Heart right ventricle (tissue), 16 donors: ENCODE measurements around the gene UBE3C. TPM values are rescaled to one million over a fixed set of nuclear protein-coding genes. Genes with fewer than 3 reads are reported as not detected.
A peak's percentile ranks its signal among the peaks of the same experiment; 100 is the strongest.

Source experiments
- ATAC-seq, 8 donors: fragments of 200-7000 bp; cut with Tn5 transposase; one replicate each; pipeline ENCODE4 v1.9.1; 2020; ENCODE audit warnings: mild to moderate bottlenecking in 8 of 8, moderate library complexity in 8 of 8, moderate number of reproducible peaks in 1 of 8
- DNase-seq, 2 donors: peaks; one replicate each; pipeline ENCODE4 v3.0.0-alpha.2; 2020
- H3K27ac ChIP-seq, 10 donors: fragments of 200-600 bp; sonication (generic) in 2 of 10; one replicate each; pipeline versions ENCODE4 v1.5.0 to v1.8.0; 2020 to 2022; ENCODE audit warnings: mild to moderate bottlenecking in 3 of 10
- H3K27me3 ChIP-seq, 7 donors: fragments of 200-600 bp; one replicate each; pipeline ENCODE4 v1.8.0; 2021 to 2022; ENCODE audit warnings: mild to moderate bottlenecking in 2 of 7
- H3K36me3 ChIP-seq, 9 donors: fragments of 200-600 bp; sonication (generic) in 1 of 9; one replicate each; pipeline versions ENCODE4 v1.5.0 to v1.8.0; 2020 to 2022; ENCODE audit warnings: mild to moderate bottlenecking in 2 of 9
- H3K4me1 ChIP-seq, 9 donors: fragments of 200-600 bp; sonication (generic) in 1 of 9; one replicate each; pipeline versions ENCODE4 v1.5.0 to v1.8.0; 2020 to 2022; ENCODE audit warnings: mild to moderate bottlenecking in 4 of 9
- H3K4me3 ChIP-seq, 10 donors: fragments of 200-600 bp; sonication (generic) in 2 of 10; one replicate each; pipeline versions ENCODE4 v1.5.0 to v1.8.0; 2020 to 2022; ENCODE audit warnings: mild to moderate bottlenecking in 7 of 10, moderate library complexity in 2 of 10
- H3K9me3 ChIP-seq, 11 donors: fragments of 200-600 bp in 10 of 11; sonication (generic) in 2 of 11; one replicate each; pipeline versions ENCODE4 v1.5.0 to v1.8.0; 2013 to 2022; ENCODE audit warnings: mild to moderate bottlenecking in 2 of 11, control low read depth in 1 of 11, moderate library complexity in 1 of 11
- CTCF ChIP-seq, 9 donors: fragments of 200-600 bp; sonication (generic) in 2 of 9; IDR thresholded peaks; one replicate each; pipeline versions ENCODE4 v1.5.0 to v1.8.0; 2021 to 2022; ENCODE audit warnings: antibody characterized with exemption in 9 of 9, mild to moderate bottlenecking in 5 of 9, moderate library complexity in 1 of 9
- WGBS, 2 donors: extraction: QIAGEN DNeasy Blood & Tissue Kit; methylation state at CpG; one replicate each; pipeline ENCODE4 v1.1.7; 2013; ENCODE audit warnings: inconsistent platforms in 1 of 2; 5-methylcytosine and 5-hydroxymethylcytosine counted together
- intact Hi-C, 10 donors: fragments of 100-400 bp; cut with DNase I; formaldehyde crosslinking; loops; one replicate each; pipeline versions ENCODE4 v1.11.1 to v1.14.2; 2022
- polyA plus RNA-seq, 2 donors: library from polyadenylated mRNA; stranded (reverse); fragments of 200-250 nt; gene quantifications; one replicate each; pipeline ENCODE4 v1.2.3, GENCODE V29; 2013
- total RNA-seq, 10 donors: library from RNA; stranded (reverse); fragmentation: NEBNext Ultra II Directional in 3 of 10; extraction: Animal tissue kit (Norgen Biotek cat#: 25700) in 3 of 10; gene quantifications; one replicate each; pipeline versions ENCODE4 v1.2.1 to v1.2.4, GENCODE V29; 2021 to 2023
- donor health status: Arrhythmogenic right ventricular cardiomyopathy.
- donor health status: ischemic (EF 13 %, LVEDD 7.1; RV severe dilation, severe dysfunction).
- donor health status: healthy with polysubstance abuse.
- donor health status: DM: no; HTN: yes; CAD: no.
- donor health status: DM: no; HTN: no; CAD: no.
- donor health status: ischemic (EF 25% LVEDD 6.9; RV normal size, moderate dysfunction).
- donor health status: ischemic (EF 25% LVEDD 5.7; RV mildly dilated, moderate dysfunction).
- donor health status: healthy.
- donor health status: DM: yes; HTN: yes; CAD: no.
- donor health status: Ischemic cardiomyopathy.
- donor health status: ischemic (EF 35%, LVEDD 5.7; RV mildly dilated, moderate dysfunction).
- donor health status: nonischemic (EF 11% LVEDD 7.7; RV severe dilation, severe dysfunction).
- donor health status: DM: yes; HTN: yes; CAD: no.
- donor health status: PGD.
- donor health status: ischemic (EF 29% LVEDD 5.4; RV normal size, mild dysfunction).
- donor health status: nonischemic (EF 23%, LVEDD 6.1; RV moderate dilation, normal function).

UBE3C gene
- total and polyA plus RNA-seq, 12 donors = 10.5 to 53.8 (median 48.8) TPM

GRCh38 chr7:157306846-157307838, 168.4 kb downstream of the UBE3C start:
- WGBS, 2 donors = 80 to 82% methylated on average over 27 of the region's 27 CpGs
- intact Hi-C loops = no loop called here
- H3K36me3 ChIP-seq = no peaks in the 10 kb centered on the region
- no peak for TF ChIP-seq CTCF (IDR thresholded peaks at IDR 0.05)
- no peak for DNase-seq
- ATAC-seq = peak in 4 of 8 donors; percentile 28 to 56 (median 37)
- no peak overlapping the region for H3K27ac ChIP-seq
- H3K27me3 ChIP-seq = peaks cover 0 to 5% (median 0%) of the 10 kb centered on the region in 7 donors
- no peaks in the 10 kb centered on the region for H3K9me3 ChIP-seq
- H3K4me1 ChIP-seq = peaks cover 0 to 9% (median 0%) of the 10 kb centered on the region in 9 donors
- H3K4me3 ChIP-seq = no peak overlapping the region

- Histone ChIP-seq H3K36me3 (no peaks in the 10 kb centered on the region), H3K9me3 (no peaks in the 10 kb centered on the region), H3K4me1 (no peaks in the 10 kb centered on the region), H3K27me3 (peaks cover 0 to 5% (median 0%) of the 10 kb centered on the region in 7 donors), H3K4me3 (no peak overlapping the region), H3K27ac (no peak overlapping the region)
- ATAC-seq (no peak), DNase-seq (no peak)
- no peak for TF ChIP-seq CTCF (IDR thresholded peaks at IDR 0.05)
- intact Hi-C loops = no loop called here
- WGBS, 2 donors = 68 to 79% methylated on average over 10 of the region's 10 CpGs
Measured at GRCh38 chr7:157309988-157310668, 171.4 kb downstream of the UBE3C start.

GRCh38 chr7:157310676-157311185, 172.0 kb downstream of the UBE3C start:
- DNase-seq (no peak), ATAC-seq (no peak)
- intact Hi-C loops = no loop called here
- TF ChIP-seq CTCF (IDR thresholded peaks at IDR 0.05) = no peak
- 78 to 85% methylated on average over 7 of the region's 7 CpGs for WGBS, 2 donors
- Histone ChIP-seq H3K27ac (no peak overlapping the region), H3K27me3 (peaks cover 0 to 5% (median 0%) of the 10 kb centered on the region in 7 donors), H3K4me1 (no peaks in the 10 kb centered on the region), H3K4me3 (no peak overlapping the region), H3K36me3 (no peaks in the 10 kb centered on the region), H3K9me3 (no peaks in the 10 kb centered on the region)

GRCh38 chr7:157312941-157313340, 174.2 kb downstream of the UBE3C start:
- Histone ChIP-seq H3K9me3 (no peaks in the 10 kb centered on the region), H3K27me3 (peaks cover 0 to 2% (median 0%) of the 10 kb centered on the region in 7 donors), H3K36me3 (no peaks in the 10 kb centered on the region), H3K4me1 (peaks cover 0 to 2% (median 0%) of the 10 kb centered on the region in 9 donors), H3K27ac (no peak overlapping the region), H3K4me3 (no peak overlapping the region)
- WGBS, 2 donors = 82 to 85% methylated on average over 7 of the region's 7 CpGs
- intact Hi-C loops = no loop called here
- no peak for ATAC-seq
- no peak for DNase-seq
- TF ChIP-seq CTCF (IDR thresholded peaks at IDR 0.05) = no peak
